Astrocyte (in vitro differentiated cells and primary cell): ENCODE data around the gene CYP26C1.

Source experiments
- EZH2 ChIP-seq: IDR thresholded peaks from 2 replicates; pipeline ENCODE4 v1.6.1; 2012; ENCODE audit warnings: mild to moderate bottlenecking, low read length, inconsistent platforms; ENCODE audit not compliant: insufficient read depth
- TF ChIP-seq, protein P1 (sequence below): IDR thresholded peaks from 2 replicates; pipeline ENCODE4 v1.5.1; 2011; ENCODE audit warnings: low read depth, mild to moderate bottlenecking, inconsistent platforms, low read length, moderate library complexity; ENCODE audit not compliant: insufficient read depth

DNA sequence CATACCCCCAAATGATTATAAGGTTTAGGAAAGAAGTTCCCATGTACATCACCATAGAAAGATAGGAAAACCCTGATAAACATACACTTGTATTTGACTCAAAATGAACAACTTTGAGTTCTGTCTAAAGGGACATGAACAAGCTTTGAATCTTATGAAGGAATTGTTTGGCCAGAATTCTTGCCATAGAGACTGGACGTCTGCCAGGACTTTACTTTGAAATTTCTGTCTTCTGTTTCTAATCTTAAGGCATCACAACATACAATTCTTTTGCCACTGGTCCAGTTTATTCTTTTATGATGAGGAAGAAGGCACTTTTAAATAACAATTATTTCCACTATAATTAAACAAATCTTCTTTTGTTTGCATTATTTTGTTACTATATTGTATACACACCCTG lies 26.2 kb upstream of the CYP26C1 start:
- TF ChIP-seq, protein P1, sequence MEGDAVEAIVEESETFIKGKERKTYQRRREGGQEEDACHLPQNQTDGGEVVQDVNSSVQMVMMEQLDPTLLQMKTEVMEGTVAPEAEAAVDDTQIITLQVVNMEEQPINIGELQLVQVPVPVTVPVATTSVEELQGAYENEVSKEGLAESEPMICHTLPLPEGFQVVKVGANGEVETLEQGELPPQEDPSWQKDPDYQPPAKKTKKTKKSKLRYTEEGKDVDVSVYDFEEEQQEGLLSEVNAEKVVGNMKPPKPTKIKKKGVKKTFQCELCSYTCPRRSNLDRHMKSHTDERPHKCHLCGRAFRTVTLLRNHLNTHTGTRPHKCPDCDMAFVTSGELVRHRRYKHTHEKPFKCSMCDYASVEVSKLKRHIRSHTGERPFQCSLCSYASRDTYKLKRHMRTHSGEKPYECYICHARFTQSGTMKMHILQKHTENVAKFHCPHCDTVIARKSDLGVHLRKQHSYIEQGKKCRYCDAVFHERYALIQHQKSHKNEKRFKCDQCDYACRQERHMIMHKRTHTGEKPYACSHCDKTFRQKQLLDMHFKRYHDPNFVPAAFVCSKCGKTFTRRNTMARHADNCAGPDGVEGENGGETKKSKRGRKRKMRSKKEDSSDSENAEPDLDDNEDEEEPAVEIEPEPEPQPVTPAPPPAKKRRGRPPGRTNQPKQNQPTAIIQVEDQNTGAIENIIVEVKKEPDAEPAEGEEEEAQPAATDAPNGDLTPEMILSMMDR: no peak
- no peak for TF ChIP-seq EZH2
